HG03558 (cell line): ENCODE results near the gene PIWIL1.

Experiments used
- ATAC-seq: cut with Tn5 transposase; IDR thresholded peaks from one replicate; pipeline ENCODE4 v1.9.1; 2021; ENCODE audit warnings: moderate number of reproducible peaks; ENCODE audit not compliant: unreplicated experiment; ENCODE audit errors: extremely low read depth

Gene PIWIL1

GRCh38 chr12:130337488-130338303 is at the start of gene PIWIL1:
Gene PIWIL1, plus strand, starts transcription at chr12:130337887. Its CDS starts 4,705 bp downstream, at chr12:130342592.
- ATAC-seq: no peak

DNA sequence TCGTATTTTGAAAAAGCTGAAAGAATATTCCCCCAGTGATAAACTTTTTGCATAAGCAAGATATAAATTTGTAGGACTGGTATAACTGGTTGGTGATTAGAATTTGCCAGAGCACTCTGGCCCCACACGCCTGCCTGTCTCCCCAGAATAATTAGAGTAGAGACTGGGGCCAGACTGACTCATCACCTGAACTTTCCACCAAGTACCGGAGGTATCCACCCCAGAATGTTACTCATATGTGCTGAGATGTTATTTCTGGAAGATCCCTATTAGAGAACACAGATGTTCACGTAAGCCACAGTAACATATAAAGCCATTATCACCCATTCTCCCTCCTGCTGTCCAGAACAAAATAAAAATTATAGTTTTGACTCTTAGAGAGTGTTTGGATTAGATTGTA is 49.5 kb upstream of the PIWIL1 start:
- no peak for ATAC-seq

GRCh38 chr12:130288691-130289090 is 49.0 kb upstream of the PIWIL1 start:
- ATAC-seq: no peak

DNA sequence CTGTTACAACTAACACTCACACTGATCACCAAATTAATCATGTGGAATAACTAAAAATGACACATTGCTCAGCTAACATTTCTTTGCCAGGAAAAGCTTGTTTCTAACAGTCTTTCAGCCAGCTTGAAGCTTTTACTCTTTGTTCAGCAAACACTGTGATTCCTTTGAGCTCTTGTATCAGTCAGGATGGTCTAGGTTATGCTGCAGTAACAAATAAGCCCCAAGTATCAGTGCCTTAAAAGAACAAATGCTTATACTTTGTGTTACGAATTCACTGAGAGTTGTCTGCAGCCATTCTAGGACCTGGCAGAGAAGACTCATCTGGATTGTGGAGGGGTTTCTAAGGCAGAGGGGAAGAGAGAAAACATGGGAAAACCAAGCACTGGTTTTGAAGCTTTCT is 47.6 kb upstream of the PIWIL1 start:
- ATAC-seq: no peak

GRCh38 chr12:130298322-130299021 is 39.2 kb upstream of the PIWIL1 start:
- no peak for ATAC-seq

- no peak for ATAC-seq
Measured at GRCh38 chr12:130299574-130299973, 38.1 kb upstream of the PIWIL1 start.

- no peak for ATAC-seq
Measured at GRCh38 chr12:130300090-130300489, 37.6 kb upstream of the PIWIL1 start.

DNA sequence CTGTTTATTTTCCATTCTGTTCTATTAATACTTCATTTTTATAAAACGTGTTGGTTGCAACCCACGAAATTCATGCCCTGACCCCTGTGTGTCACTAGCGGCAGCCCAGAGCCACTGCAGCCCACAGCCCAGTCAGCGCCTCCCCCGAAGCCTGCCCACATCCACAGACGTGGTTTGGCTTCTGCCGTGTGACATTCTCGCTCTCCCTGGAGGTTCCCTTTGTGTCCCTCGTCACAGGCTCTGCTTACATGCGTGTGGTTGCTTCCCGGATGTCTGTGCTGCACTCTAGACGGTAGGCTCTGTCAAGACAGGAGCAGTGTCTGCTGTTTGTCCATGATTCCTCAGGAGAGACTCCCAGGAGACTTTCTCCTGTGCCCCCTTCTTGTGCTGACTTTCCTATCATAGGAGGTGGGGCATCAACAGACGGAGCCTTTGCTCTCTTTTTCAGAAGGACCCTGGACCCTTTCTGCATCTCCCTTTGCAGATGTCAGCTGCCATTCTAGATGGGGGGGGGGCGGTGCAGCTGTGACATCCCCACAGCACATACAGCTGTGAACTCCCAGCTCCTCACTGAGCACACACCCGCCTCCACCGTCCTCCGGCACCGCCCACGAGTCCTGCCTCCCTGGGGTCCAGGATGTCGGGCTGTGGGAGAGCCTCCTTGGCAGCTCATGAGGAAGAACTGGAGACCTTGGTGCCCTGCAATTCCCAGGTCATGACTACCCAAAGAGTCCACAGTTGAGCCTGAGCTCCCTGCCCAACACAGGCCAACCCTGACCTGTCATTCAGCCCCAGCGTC is 36.8 kb upstream of the PIWIL1 start:
- no peak for ATAC-seq

GRCh38 chr12:130301559-130301958 is 36.1 kb upstream of the PIWIL1 start:
- no peak for ATAC-seq

GRCh38 chr12:130303781-130304180 is 33.9 kb upstream of the PIWIL1 start:
- ATAC-seq: no peak

GRCh38 chr12:130307859-130308258 is 29.8 kb upstream of the PIWIL1 start:
- ATAC-seq: no peak

DNA sequence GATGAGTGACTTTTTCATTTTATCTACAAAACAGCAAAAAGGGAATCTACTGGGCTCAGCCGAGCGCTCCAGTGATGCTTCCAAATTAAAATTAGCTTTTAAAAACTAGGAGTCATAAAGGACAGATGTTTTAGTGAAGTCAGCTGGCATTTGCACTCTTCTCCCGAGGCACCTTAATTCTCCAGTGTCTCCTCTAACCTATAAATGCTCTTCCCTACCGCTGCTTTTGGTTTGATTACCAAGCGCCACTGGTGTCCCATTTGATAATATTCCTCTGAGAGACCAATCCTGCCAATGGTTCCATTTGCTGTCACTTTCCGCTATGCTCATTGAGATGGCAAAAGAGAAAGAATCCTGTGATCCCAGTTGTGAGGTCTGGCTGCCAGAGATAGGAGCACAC is 29.3 kb upstream of the PIWIL1 start:
- ATAC-seq: no peak

DNA sequence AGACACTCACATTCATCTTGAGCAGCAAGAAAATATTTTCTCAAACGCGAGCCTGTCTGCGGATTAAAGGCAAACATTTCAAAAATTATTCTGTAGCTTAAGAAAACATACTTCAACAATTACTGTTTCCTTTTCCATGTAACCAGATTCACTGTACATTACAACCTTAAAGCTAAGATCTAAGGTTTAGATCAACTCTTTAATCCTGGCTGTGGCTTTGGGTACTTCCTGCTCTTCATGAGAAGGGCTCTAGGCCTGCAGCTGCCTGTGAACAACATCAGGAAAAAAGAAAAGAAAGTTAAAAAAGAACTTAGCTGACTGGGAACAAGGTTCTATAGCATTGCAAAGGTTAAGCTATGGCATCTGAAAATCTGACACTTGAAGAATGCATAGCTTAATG is 21.4 kb upstream of the PIWIL1 start:
- ATAC-seq: no peak

DNA sequence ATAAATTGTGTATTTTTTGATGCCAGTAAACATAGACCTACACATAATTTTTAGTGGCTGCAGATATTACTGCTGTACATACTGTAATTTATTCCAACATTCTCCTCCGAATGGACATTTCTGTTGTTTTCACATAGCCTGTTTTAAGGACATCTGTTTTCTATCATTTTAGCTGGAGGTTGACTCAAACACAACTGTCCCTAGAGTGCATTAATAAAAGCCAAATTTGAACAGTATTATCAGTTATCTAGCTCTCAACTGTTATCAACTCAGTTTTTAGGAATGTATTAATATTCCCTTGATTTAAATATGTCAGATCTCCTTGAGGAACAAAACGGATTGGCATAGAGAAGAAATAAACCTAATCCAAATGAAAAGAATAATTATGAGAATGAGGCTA is 17.2 kb upstream of the PIWIL1 start:
- ATAC-seq: no peak

- no peak for ATAC-seq
Measured at GRCh38 chr12:130322263-130322662, 15.4 kb upstream of the PIWIL1 start.

- no peak for ATAC-seq
Measured at GRCh38 chr12:130330685-130331084, 7.0 kb upstream of the PIWIL1 start.

DNA sequence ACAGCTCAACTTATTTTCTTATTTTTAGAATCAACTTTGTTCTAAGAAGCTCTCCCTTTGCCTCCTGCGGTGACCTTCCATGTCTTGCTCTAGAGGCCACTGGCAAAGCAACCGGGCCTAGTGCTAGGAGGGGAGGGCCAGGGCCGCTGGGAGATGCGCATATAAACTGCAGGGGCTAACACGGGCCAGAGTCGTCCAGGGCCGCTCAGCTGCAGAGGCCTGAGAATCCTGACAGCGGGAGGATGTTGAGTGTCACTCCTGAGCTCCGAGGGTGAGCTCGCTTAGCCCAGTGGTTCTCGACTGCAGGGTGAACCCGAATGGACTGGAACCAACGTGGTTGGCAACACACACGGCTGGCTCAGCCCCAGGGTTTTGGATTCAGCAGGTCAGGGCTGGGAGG is 6.5 kb upstream of the PIWIL1 start:
- no peak for ATAC-seq

- ATAC-seq: no peak
Measured at GRCh38 chr12:130333341-130333740, 4.3 kb upstream of the PIWIL1 start.

DNA sequence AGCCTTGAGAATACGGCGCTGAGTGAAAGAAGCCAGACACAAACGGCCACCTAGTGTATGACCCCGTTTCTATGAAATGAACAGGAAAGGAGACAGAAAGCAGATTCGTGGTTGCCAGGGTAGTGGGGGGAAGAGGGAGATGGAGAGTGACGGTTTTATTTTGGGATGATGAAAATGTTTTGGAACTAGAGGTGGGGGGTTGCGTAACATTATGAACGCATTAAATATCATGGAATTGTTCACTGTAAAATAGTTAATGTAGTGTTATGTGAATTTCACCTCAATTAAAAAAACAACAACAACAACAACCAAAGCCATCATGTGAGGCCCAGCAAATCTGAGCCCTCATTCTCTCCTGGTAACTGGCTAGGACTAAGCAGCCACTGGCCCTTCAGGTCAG is 3.3 kb upstream of the PIWIL1 start:
- no peak for ATAC-seq

GRCh38 chr12:130334937-130335336 is 2.8 kb upstream of the PIWIL1 start:
- no peak for ATAC-seq
